Osteocyte (in vitro differentiated cells): ENCODE measurements around the gene MTMR4. TPM values are rescaled to one million over a fixed set of nuclear protein-coding genes. Genes with fewer than 3 reads are reported as not detected.
A peak's percentile ranks its signal among the peaks of the same experiment; 100 is the strongest.

Experiments used
- DNase-seq: peaks from one replicate; pipeline ENCODE4 v3.0.0; 2021; ENCODE audit warnings: mixed read lengths; ENCODE audit not compliant: unreplicated experiment; ENCODE audit errors: extremely low spot score
- H3K27ac Mint-ChIP-seq: one replicate; pipeline ENCODE4 v1.8.0; 2021; ENCODE audit warnings: mild to moderate bottlenecking, mixed read lengths; ENCODE audit not compliant: unreplicated experiment
- H3K27me3 Mint-ChIP-seq: one replicate; pipeline ENCODE4 v1.8.0; 2021; ENCODE audit warnings: mixed read lengths; ENCODE audit not compliant: unreplicated experiment
- H3K36me3 Mint-ChIP-seq: one replicate; pipeline ENCODE4 v1.8.0; 2021; ENCODE audit warnings: mixed read lengths; ENCODE audit not compliant: unreplicated experiment
- H3K4me1 Mint-ChIP-seq: one replicate; pipeline ENCODE4 v1.8.0; 2021; ENCODE audit warnings: mixed read lengths; ENCODE audit not compliant: unreplicated experiment
- H3K4me3 Mint-ChIP-seq: one replicate; pipeline ENCODE4 v1.8.0; 2021; ENCODE audit warnings: mild to moderate bottlenecking, moderate library complexity, mixed read lengths; ENCODE audit not compliant: unreplicated experiment
- H3K9me3 Mint-ChIP-seq: one replicate; pipeline ENCODE4 v1.8.0; 2021; ENCODE audit warnings: mixed read lengths; ENCODE audit not compliant: unreplicated experiment
- CTCF ChIP-seq: fragments of 200-600 bp; sonication (generic); IDR thresholded peaks from 2 replicates; pipeline ENCODE4 v1.5.0; 2021; ENCODE audit warnings: antibody characterized with exemption, mild to moderate bottlenecking, moderate library complexity
- total RNA-seq: library from RNA; stranded (reverse); gene quantifications from 2 replicates; pipeline ENCODE4 v1.2.1, GENCODE V29; 2021

MTMR4 gene
- total RNA-seq, 1 donor from 2014 or later = 47.4 TPM

- H3K4me3 Mint-ChIP-seq = peak overlapping the region; percentile 72
- H3K9me3 Mint-ChIP-seq = no peaks in the 10 kb centered on the region
- H3K27me3 Mint-ChIP-seq = no peaks in the 10 kb centered on the region
- peak overlapping the region; percentile 59 for H3K27ac Mint-ChIP-seq
- peaks cover 35% of the 10 kb centered on the region for H3K4me1 Mint-ChIP-seq
- DNase-seq = no peak
- no peak for TF ChIP-seq CTCF
- H3K36me3 Mint-ChIP-seq = peaks cover 23% of the 10 kb centered on the region
Measured at GRCh38 chr17:58514770-58515157, 326 bp upstream of the MTMR4 start.

- H3K4me1 Mint-ChIP-seq = peaks cover 29% of the 10 kb centered on the region
- peak overlapping the region; percentile 52 for H3K27ac Mint-ChIP-seq
Measured at GRCh38 chr17:58513267-58513964, 1.0 kb downstream of the MTMR4 start.

GRCh38 chr17:58510075-58510474 is 4.4 kb downstream of the MTMR4 start:
- no peak for DNase-seq
- Mint-ChIP-seq H3K36me3 (peaks cover 44% of the 10 kb centered on the region), H3K27ac (no peak overlapping the region), H3K9me3 (no peaks in the 10 kb centered on the region), H3K27me3 (no peaks in the 10 kb centered on the region), H3K4me1 (peaks cover 17% of the 10 kb centered on the region), H3K4me3 (no peak overlapping the region)
- no peak for TF ChIP-seq CTCF

More at GRCh38 chr17:58513267-58513964, 1.0 kb downstream of the MTMR4 start:
- H3K4me3 Mint-ChIP-seq = peak overlapping the region; percentile 88
- no peak for TF ChIP-seq CTCF
- no peaks in the 10 kb centered on the region for H3K27me3 Mint-ChIP-seq
- H3K36me3 Mint-ChIP-seq = peaks cover 25% of the 10 kb centered on the region
- no peaks in the 10 kb centered on the region for H3K9me3 Mint-ChIP-seq
- DNase-seq = no peak

- no peak for DNase-seq
- Mint-ChIP-seq H3K36me3 (peaks cover 53% of the 10 kb centered on the region), H3K4me1 (peaks cover 8% of the 10 kb centered on the region), H3K27ac (no peak overlapping the region), H3K27me3 (no peaks in the 10 kb centered on the region), H3K9me3 (no peaks in the 10 kb centered on the region), H3K4me3 (no peak overlapping the region)
- TF ChIP-seq CTCF = no peak
Measured at GRCh38 chr17:58508341-58509067, 5.9 kb downstream of the MTMR4 start.

GRCh38 chr17:58507123-58507634 is 7.3 kb downstream of the MTMR4 start:
- no peak for DNase-seq
- Mint-ChIP-seq H3K4me1 (no peaks in the 10 kb centered on the region), H3K36me3 (peaks cover 59% of the 10 kb centered on the region), H3K27ac (no peak overlapping the region), H3K4me3 (no peak overlapping the region), H3K9me3 (no peaks in the 10 kb centered on the region), H3K27me3 (no peaks in the 10 kb centered on the region)
- no peak for TF ChIP-seq CTCF
